SK-N-MC (cell line): ENCODE measurements around the gene PPFIA3.

Experiments used
- EZH2 ChIP-seq: fragments of 200-600 bp; sonication (generic); IDR thresholded peaks from one replicate; pipeline ENCODE4 v1.6.1; 2017; ENCODE audit warnings: antibody characterized with exemption
- POLR2AphosphoS5 ChIP-seq: IDR thresholded peaks from 2 replicates; pipeline ENCODE4 v1.6.1; 2012; ENCODE audit warnings: mild to moderate bottlenecking, low read depth, low read length, borderline replicate concordance

DNA sequence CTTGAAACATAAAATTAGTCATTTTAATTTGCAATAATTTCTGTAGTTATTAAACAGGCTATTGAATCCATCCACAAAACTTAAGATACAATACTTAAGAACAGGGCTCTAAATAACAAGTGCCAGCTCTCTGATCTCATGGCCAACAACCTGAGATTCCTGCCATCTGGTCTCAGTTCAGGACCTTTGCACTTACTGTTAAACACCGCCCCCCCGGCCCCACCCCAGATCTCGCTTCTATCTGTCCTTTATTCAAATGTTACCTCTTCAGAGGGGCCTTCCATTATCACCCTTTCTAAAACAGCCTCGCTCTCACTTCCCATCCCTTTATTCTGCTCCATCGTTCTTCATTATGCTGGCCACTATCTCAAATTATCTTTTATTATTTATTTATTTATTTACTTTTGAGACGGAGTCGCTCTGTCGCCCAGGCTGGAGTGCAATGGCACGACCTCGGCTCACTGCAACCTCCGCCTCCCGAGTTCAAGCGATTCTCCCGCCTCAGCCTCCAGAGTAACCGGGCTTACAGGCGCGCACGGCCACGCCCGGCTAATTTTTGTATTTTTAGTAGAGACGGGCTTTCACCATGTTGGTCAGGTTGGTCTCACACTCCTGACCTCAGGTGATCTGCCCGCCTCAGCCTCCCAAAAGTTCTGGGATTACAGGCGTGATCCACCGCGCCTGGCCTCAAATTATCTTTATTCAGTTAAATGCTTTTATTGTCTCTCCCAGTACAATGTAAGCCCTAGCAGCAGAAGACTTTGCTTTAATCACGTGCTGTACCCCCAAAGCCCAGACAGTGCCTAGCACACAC, 34.9 kb upstream of the PPFIA3 start:
- TF ChIP-seq EZH2 (no peak), POLR2AphosphoS5 (no peak)
